ENCODE measurements around the gene CHD9NB.
"Not testable (repeated sequence)": the region's sequence is repeated elsewhere in the genome, so short reads cannot be mapped to it uniquely, and the experiment has no call there.

CHD9NB gene

DNA sequence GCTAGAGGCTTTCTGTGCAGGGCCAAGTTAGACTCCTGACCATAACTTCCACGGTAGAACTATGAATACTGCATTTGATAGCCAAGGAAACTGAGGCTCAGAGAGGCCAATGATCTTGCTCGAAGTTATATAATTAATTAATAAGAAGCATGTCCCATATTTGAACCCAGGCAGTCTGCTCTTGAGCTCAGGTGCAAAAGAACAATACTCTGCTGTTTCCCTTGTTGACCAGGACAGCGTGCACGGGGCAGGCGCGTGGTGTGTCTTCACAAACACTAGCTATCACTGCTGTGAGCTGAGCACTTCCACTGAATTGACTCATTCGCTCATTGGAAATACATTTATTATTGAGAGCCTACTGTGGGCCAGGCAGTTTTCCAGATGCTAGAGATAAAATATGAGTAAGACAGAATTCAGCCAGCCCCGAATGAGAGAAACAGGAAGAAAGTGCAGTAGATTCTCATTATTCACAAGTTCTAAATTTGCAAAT lies 3.7 kb upstream of the CHD9NB start:
- no peak for DNase-seq (ENCODE audit: low read depth)

GRCh38 chr16:53055541-53056391 lies 3.1 kb upstream of the CHD9NB start:
- peak; percentile 67 for DNase-seq (ENCODE audit: low read depth)

DNA sequence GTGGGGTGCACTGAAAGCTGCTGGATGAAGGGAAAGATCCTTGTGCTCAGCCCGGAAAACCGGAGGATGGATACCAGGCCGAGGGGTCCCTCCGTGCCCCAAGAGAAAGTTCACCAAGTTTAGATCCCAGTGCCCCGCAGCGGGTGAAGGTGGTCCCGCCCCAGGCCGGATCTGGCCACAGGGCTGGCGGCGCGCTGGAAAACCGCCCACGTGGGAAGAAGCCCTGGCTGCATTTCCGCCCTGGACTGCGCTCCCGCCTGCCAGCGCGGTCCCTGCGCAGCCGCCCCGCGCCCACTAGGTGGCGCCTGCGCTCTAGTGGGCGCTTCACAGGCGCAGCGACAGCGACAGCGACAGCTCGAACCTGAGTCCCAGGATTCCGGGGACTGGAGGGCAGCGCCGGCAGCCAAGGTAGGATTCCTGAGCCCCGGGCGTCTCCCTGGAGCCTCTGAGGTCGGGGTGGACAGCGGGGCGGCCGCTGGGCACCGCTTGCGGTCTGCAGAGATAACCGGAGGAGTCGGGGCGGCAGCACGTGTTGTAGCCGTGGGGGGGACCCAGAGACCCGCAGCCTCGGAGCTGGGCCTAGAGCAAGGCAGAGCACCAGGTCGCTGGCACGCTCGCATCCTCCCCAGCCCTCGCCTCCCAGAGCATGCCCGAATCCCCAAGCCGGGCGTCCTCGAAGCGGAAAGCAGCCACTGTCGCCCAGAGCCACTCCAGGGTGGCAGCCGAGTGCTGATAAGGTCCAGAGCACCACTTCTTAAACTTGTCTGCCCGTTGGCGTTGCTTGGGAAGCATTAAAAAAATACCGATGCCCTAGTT lies 2.2 kb upstream of the CHD9NB start, which contains the start of gene CHD9:
Gene CHD9 (plus strand): TSS at position 322 of the 816 bp plus-strand sequence. CDS start 101,099 bp downstream, outside the sequence.
- DNase-seq (ENCODE audit: low read depth): no peak

GRCh38 chr16:53053967-53054669 lies 1.4 kb upstream of the CHD9NB start:
- no peak for DNase-seq (ENCODE audit: low read depth)

DNA sequence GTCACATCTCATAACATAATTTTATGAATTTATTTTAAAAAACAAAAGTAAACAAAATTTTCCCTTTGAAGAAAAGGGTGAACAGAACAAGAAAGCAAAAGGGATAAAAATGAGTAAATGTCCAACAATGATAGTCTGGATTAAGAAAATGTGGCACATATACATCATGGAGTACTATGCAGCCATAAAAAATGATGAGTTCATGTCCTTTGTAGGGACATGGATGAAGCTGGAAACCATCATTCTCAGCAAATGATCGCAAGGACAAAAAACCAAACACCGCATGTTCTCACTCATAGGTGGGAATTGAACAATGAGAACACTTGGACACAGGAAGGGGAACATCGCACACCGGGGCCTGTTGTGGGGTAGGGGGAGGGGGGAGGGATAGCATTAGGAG lies 1.4 kb downstream of the CHD9NB start:
- DNase-seq (ENCODE audit: low read depth): not testable (repeated sequence)

GRCh38 chr16:53048139-53048915 lies 4.4 kb downstream of the CHD9NB start:
- DNase-seq (ENCODE audit: low read depth): no peak

- not testable (repeated sequence) for DNase-seq (ENCODE audit: low read depth)
Observed at GRCh38 chr16:53047515-53047914, 5.2 kb downstream of the CHD9NB start.

- DNase-seq (ENCODE audit: low read depth): no peak
Observed at GRCh38 chr16:53045341-53046220, 7.1 kb downstream of the CHD9NB start.

- DNase-seq (ENCODE audit: low read depth): no peak
Observed at GRCh38 chr16:53043986-53044601, 8.6 kb downstream of the CHD9NB start.

GRCh38 chr16:53043428-53043831 lies 9.3 kb downstream of the CHD9NB start:
- no peak for DNase-seq (ENCODE audit: low read depth)

DNA sequence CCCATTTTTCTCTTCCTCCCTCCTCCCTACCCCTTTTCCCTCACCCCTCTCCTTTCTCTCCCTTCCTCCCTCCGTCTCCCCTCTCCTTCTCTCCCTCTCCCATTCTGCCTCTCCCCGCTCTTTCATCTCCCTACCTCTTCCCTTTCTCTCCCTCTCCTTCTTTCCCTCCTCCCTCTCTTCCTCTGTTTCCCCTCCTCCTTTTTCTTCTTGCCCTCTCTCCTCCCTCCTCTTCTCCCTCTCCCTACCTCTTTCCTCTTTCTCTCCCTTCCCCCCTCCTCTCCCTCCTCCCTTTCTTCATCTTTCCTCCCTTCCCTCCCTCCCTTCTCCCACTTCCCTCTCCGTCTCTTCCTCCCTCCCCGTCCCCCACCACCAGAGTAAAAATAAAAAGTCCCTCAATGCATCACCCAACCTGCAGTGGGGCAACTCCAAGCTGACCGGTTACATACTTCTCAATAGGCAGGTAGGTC lies 10.4 kb downstream of the CHD9NB start:
- DNase-seq (ENCODE audit: low read depth): no peak

GRCh38 chr16:53041320-53042051 lies 11.2 kb downstream of the CHD9NB start:
- no peak for DNase-seq (ENCODE audit: low read depth)

- no peak for DNase-seq (ENCODE audit: low read depth)
Observed at GRCh38 chr16:53040788-53041187, 11.9 kb downstream of the CHD9NB start.

GRCh38 chr16:53036711-53037110 lies 16.0 kb downstream of the CHD9NB start:
- not testable (repeated sequence) for DNase-seq (ENCODE audit: low read depth)

DNA sequence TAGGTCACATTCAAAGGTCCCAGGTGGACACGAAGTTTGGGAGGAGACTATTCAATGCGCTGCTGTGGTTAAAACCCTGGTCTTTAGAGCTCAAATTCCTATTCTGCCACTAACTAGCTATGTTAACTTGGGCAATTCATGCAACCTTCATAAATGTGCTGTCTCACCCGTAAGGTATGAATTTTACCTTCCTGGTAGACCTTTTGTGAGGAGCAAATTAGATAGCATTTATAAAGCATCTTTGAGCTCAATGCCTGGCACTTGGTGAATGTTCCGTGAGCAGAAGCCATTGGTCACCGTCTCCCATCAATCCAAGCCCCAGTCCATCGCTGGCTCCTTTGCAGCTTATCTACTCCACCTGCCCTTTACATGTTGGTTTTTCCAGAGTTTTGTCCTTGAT lies 16.6 kb downstream of the CHD9NB start:
- no peak for DNase-seq (ENCODE audit: low read depth)

- DNase-seq (ENCODE audit: low read depth): no peak
Observed at GRCh38 chr16:53035176-53035942, 17.3 kb downstream of the CHD9NB start.

GRCh38 chr16:53034306-53034705 lies 18.4 kb downstream of the CHD9NB start:
- no peak for DNase-seq (ENCODE audit: low read depth)

DNA sequence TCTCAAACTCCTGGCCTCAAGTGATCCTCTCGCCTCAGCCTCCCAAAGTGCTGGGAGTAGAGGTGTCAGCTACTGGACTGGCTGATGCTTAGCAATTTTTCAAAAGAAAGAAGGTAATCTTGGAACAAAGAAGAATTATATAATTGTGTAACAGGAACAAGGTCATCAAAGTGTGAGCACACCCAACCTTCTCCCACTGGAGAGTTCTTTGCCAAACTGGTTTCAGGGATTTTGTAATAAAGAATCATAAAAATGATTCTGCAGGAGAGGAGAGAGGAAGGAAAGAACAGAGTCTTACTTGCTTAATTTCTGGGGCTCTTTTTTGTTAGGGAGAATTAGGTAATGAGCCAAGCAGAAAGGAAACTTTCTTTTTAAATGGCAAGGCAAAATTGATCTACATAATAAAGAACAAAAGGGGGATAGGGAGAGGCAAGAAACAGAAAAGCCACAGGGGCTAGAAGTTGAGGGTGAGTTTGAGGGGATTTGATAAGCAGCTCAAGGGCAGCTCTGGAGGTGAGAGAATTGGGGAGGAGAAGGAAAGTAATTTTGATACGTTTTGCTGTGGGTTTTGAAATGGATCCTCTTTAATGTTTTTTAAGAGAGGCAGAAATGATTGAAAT lies 21.3 kb downstream of the CHD9NB start:
- no peak for DNase-seq (ENCODE audit: low read depth)

Data from non-pigmented ciliary epithelial cell (primary cell).